Thyroid gland (tissue), 4 donors: Measurements from ENCODE around the gene LYVE1. TPM values are rescaled to one million over a fixed set of nuclear protein-coding genes. Genes with fewer than 3 reads are reported as not detected.

Experiments
- DNase-seq, 2 donors: peaks; one replicate each; pipeline ENCODE4 v3.0.0-alpha.2; 2019
- H3K27ac ChIP-seq, 3 donors: fragments of 200-600 bp; sonication (generic); 1 replicate in 2 of 3; 2 replicates in 1 of 3; pipeline ENCODE4 v1.5.1; 2016 to 2019; ENCODE audit warnings: mild to moderate bottlenecking in 1 of 3, moderate library complexity in 1 of 3
- H3K27me3 ChIP-seq: fragments of 200-600 bp; sonication (generic); one replicate; pipeline ENCODE4 v1.5.1; 2019
- H3K36me3 ChIP-seq, 2 donors: fragments of 200-600 bp; sonication (generic); one replicate each; pipeline ENCODE4 v1.5.1; 2016 to 2019
- H3K4me1 ChIP-seq, 2 donors: fragments of 200-600 bp; sonication (generic); one replicate each; pipeline ENCODE4 v1.5.1; 2017 to 2019
- H3K4me3 ChIP-seq, 3 donors: fragments of 200-600 bp; sonication (generic); replicated peaks in 1 of 3; 1 replicate in 2 of 3; 2 replicates in 1 of 3; pipeline ENCODE4 v1.5.1; 2016; ENCODE audit warnings: mild to moderate bottlenecking in 1 of 3
- H3K9me3 ChIP-seq: fragments of 200-600 bp; sonication (generic); one replicate; pipeline ENCODE4 v1.5.1; 2017
- CTCF ChIP-seq, 6 experiments: fragments of 200-600 bp in 3 of 6; fragments of 450-650 bp in 3 of 6; sonication (generic) in 3 of 6; IDR thresholded peaks; one replicate each; pipeline ENCODE4 v1.5.1; 2016 to 2019; ENCODE audit warnings: antibody characterized with exemption in 6 of 6, mild to moderate bottlenecking in 2 of 6, inconsistent platforms in 1 of 6, moderate library complexity in 1 of 6
- POLR2A ChIP-seq, 2 donors: fragments of 450-650 bp; IDR thresholded peaks; one replicate each; pipeline ENCODE4 v1.6.1; 2017; ENCODE audit warnings: antibody characterized with exemption in 2 of 2, mild to moderate bottlenecking in 2 of 2, moderate library complexity in 1 of 2
- WGBS, 2 donors: methylation state at CpG; one replicate each; pipeline ENCODE4 v1.1.5; 2017; 5-methylcytosine and 5-hydroxymethylcytosine counted together
- intact Hi-C: fragments of 100-400 bp; cut with DNase I; formaldehyde crosslinking; loops from one replicate; pipeline ENCODE4 v1.15.1; 2023
- total RNA-seq, 4 donors: library from RNA; depleted of rRNA; stranded (reverse); fragments of >200 nt; gene quantifications; one replicate each; pipeline ENCODE4 v1.2.3, GENCODE V29; 2016

The LYVE1 gene
- total RNA-seq, 4 donors from 2014 or later = 27.2 to 185 (median 73.5) TPM

GRCh38 chr11:10587388-10587787 lies 18.9 kb upstream of the LYVE1 start:
- H3K36me3 ChIP-seq = no peaks in the 10 kb centered on the region
- 91 to 93% methylated on average over 7 of the region's 7 CpGs for WGBS, 2 donors

GRCh38 chr11:10584071-10584501 lies 15.6 kb upstream of the LYVE1 start:
- 55 to 67% methylated on average over 3 of the region's 3 CpGs for WGBS, 2 donors
- H3K4me1 ChIP-seq = peaks cover 0 to 4% of the 10 kb centered on the region in 2 donors
- no peak for DNase-seq
- no peaks in the 10 kb centered on the region for H3K27me3 ChIP-seq
- H3K27ac ChIP-seq = no peak overlapping the region
- H3K4me3 ChIP-seq = no peak overlapping the region
- intact Hi-C loops = no loop called here
- no peaks in the 10 kb centered on the region for H3K9me3 ChIP-seq
- TF ChIP-seq POLR2A (IDR thresholded peaks at IDR 0.05) = no peak
- no peak for TF ChIP-seq CTCF (IDR thresholded peaks at IDR 0.05)
- H3K36me3 ChIP-seq = no peaks in the 10 kb centered on the region

More at GRCh38 chr11:10587388-10587787, 18.9 kb upstream of the LYVE1 start:
- intact Hi-C loops = no loop called here
- TF ChIP-seq POLR2A (IDR thresholded peaks at IDR 0.05) (no peak), CTCF (IDR thresholded peaks at IDR 0.05) (no peak)
- H3K4me1 ChIP-seq = no peaks in the 10 kb centered on the region
- H3K27ac ChIP-seq = peak overlapping the region in 1 of 3 donors; percentile 11
- no peak overlapping the region for H3K4me3 ChIP-seq
- DNase-seq = no peak
- H3K9me3 ChIP-seq = no peaks in the 10 kb centered on the region
- no peaks in the 10 kb centered on the region for H3K27me3 ChIP-seq

GRCh38 chr11:10581481-10582019 lies 13.1 kb upstream of the LYVE1 start:
- intact Hi-C loops = no loop called here
- H3K36me3 ChIP-seq = no peaks in the 10 kb centered on the region
- H3K9me3 ChIP-seq = no peaks in the 10 kb centered on the region
- TF ChIP-seq CTCF (IDR thresholded peaks at IDR 0.05) (no peak), POLR2A (IDR thresholded peaks at IDR 0.05) (no peak)
- no peak for DNase-seq
- H3K4me1 ChIP-seq = peaks cover 0 to 4% of the 10 kb centered on the region in 2 donors
- H3K27me3 ChIP-seq = no peaks in the 10 kb centered on the region
- no peak overlapping the region for H3K4me3 ChIP-seq
- 70 to 72% methylated on average over 4 of the region's 4 CpGs for WGBS, 2 donors
- H3K27ac ChIP-seq = peak overlapping the region in 2 of 3 donors; percentile 5 to 56

- no peaks in the 10 kb centered on the region for H3K36me3 ChIP-seq
- H3K9me3 ChIP-seq = no peaks in the 10 kb centered on the region
- H3K4me1 ChIP-seq = peaks cover 0 to 4% of the 10 kb centered on the region in 2 donors
- TF ChIP-seq CTCF (IDR thresholded peaks at IDR 0.05) (no peak), POLR2A (IDR thresholded peaks at IDR 0.05) (no peak)
- peak overlapping the region in 2 of 3 donors; percentile 10 to 56 for H3K27ac ChIP-seq
- WGBS, 2 donors = 66 to 68% methylated on average over 4 of the region's 4 CpGs
- H3K27me3 ChIP-seq = no peaks in the 10 kb centered on the region
- no peak for DNase-seq
- intact Hi-C loops = no loop called here
- H3K4me3 ChIP-seq = no peak overlapping the region
These were observed 12.2 kb upstream of the LYVE1 start for GRCh38 chr11:10580623-10581022.

- Histone ChIP-seq H3K36me3 (no peaks in the 10 kb centered on the region), H3K4me3 (no peak overlapping the region), H3K27ac (no peak overlapping the region), H3K27me3 (no peaks in the 10 kb centered on the region), H3K4me1 (peaks cover 0 to 4% of the 10 kb centered on the region in 2 donors), H3K9me3 (no peaks in the 10 kb centered on the region)
- no peak for DNase-seq
- intact Hi-C loops = no loop called here
- WGBS, 2 donors = 88 to 90% methylated on average over 3 of the region's 3 CpGs
- no peak for TF ChIP-seq POLR2A (IDR thresholded peaks at IDR 0.05)
- TF ChIP-seq CTCF (IDR thresholded peaks at IDR 0.05) = no peak
These were observed 11.2 kb upstream of the LYVE1 start for GRCh38 chr11:10579700-10580099.
